HepG2 (cell line): ENCODE results near the gene ALG8. TPM values are rescaled to one million over a fixed set of nuclear protein-coding genes. Genes with fewer than 3 reads are reported as not detected.

Experiments
- ATAC-seq: fragments of 200-7000 bp; cut with Tn5 transposase; 3 replicates; pipeline ENCODE4 v1.9.1; 2020; ENCODE audit warnings: mild to moderate bottlenecking, moderate library complexity
- BruUV-seq: library from RNA; stranded (reverse); fragments of 400-500 nt; replicated peaks from 2 replicates; lab custom pipeline; 2021; lab: Mats Ljungman, UMichigan
- CTCF ChIA-PET: fragments of 300-600 bp; formaldehyde crosslinking; extraction: SDS; loops from one replicate; lab custom pipeline; 2021; ENCODE audit warnings: low total read pairs, inconsistent platforms, low intra/inter-chr PET ratio; lab: Yijun Ruan, JAX
- POLR2A ChIA-PET: fragments of 350-600 bp; sonication (Branson Sonifier 250); formaldehyde crosslinking; loops from one replicate; lab custom pipeline; 2020; ENCODE audit warnings: antibody characterized with exemption, inconsistent platforms; lab: Yijun Ruan, JAX
- DNase-seq: peaks from one replicate; pipeline ENCODE4 v3.0.0-alpha.2; 2015; ENCODE audit warnings: low spot score
- FAIRE-seq: peaks from 3 replicates; lab custom pipeline; 2011; peaks lifted over from hg19 to GRCh38; lab: Jason Lieb, UNC
- H2AFZ ChIP-seq: one replicate; pipeline ENCODE4 v1.6.1; 2011; ENCODE audit warnings: low read length, inconsistent platforms
- H3K27ac ChIP-seq: fragments of 300-600 bp; 3 replicates; pipeline ENCODE4 v1.8.0; 2011; ENCODE audit warnings: mixed run types, mild to moderate bottlenecking, mixed read lengths, low read length, inconsistent platforms; ENCODE audit not compliant: insufficient read depth; ENCODE audit errors: extremely low read length
- H3K27me3 ChIP-seq, 2 experiments: fragments of 200-600 bp in 1 of 2; 2 replicates in 1 of 2; 3 replicates in 1 of 2; pipeline versions ENCODE4 v1.6.0 to v1.8.0; 2011; ENCODE audit warnings: low read length in 2 of 2, mild to moderate bottlenecking in 2 of 2, moderate library complexity in 2 of 2, inconsistent platforms in 1 of 2; ENCODE audit not compliant: insufficient read depth in 2 of 2, control insufficient read depth in 1 of 2
- H3K36me3 ChIP-seq, 2 experiments: fragments of 200-600 bp in 1 of 2; replicated peaks in 1 of 2; 2 replicates in 1 of 2; 3 replicates in 1 of 2; pipeline versions ENCODE4 v1.5.1 to v1.8.0; 2011; ENCODE audit warnings: low read length in 2 of 2, inconsistent platforms in 1 of 2; ENCODE audit not compliant: insufficient read depth in 2 of 2, control insufficient read depth in 1 of 2
- H3K4me1 ChIP-seq: 2 replicates; pipeline ENCODE4 v1.5.1; 2012; ENCODE audit warnings: low read length, inconsistent platforms; ENCODE audit not compliant: insufficient read depth
- H3K4me2 ChIP-seq: 2 replicates; pipeline ENCODE4 v1.6.0; 2011; ENCODE audit warnings: low read depth, low read length, inconsistent platforms
- H3K4me3 ChIP-seq, 3 experiments: fragments of 200-600 bp in 1 of 3; sonication (generic), shearing (Covaris generic) in 1 of 3; replicated peaks in 1 of 3; 2 replicates each; pipeline ENCODE4 v1.5.1; 2011 to 2016; ENCODE audit warnings: low read length in 3 of 3, inconsistent platforms in 2 of 3, low read depth in 2 of 3, mild to moderate bottlenecking in 2 of 3, control low read depth in 1 of 3, mixed read lengths in 1 of 3; ENCODE audit not compliant: insufficient read depth in 1 of 3
- H3K79me2 ChIP-seq: one replicate; pipeline ENCODE4 v1.6.1; 2011; ENCODE audit warnings: low read length, inconsistent platforms; ENCODE audit not compliant: insufficient read depth
- H3K9ac ChIP-seq: 2 replicates; pipeline ENCODE4 v1.6.0; 2011; ENCODE audit warnings: mild to moderate bottlenecking, low read depth, low read length, inconsistent platforms; ENCODE audit not compliant: insufficient read depth
- H3K9me3 ChIP-seq: 2 replicates; pipeline ENCODE4 v1.5.1; 2012; ENCODE audit warnings: mild to moderate bottlenecking, low read length
- H4K20me1 ChIP-seq: 2 replicates; pipeline ENCODE4 v1.6.0; 2011; ENCODE audit warnings: inconsistent platforms, mild to moderate bottlenecking, low read length, moderate library complexity; ENCODE audit not compliant: insufficient read depth
- MXD4 ChIP-seq: IDR thresholded peaks from 2 replicates; pipeline ENCODE4 v1.6.1; 2016; ENCODE audit warnings: mild to moderate bottlenecking, missing biosample characterization, missing genetic modification reagents
- SMARCC2 ChIP-seq: fragments of 450-650 bp; IDR thresholded peaks from 2 replicates; pipeline ENCODE4 v1.6.1; 2017; ENCODE audit warnings: antibody characterized with exemption, mild to moderate bottlenecking
- ZNF546 ChIP-seq: sonication (generic); formaldehyde crosslinking; conservative IDR thresholded peaks from 2 replicates; pipeline ENCODE4 v1.8.1; 2023; ENCODE audit warnings: mild to moderate bottlenecking, missing genetic modification reagents
- ZNF768 ChIP-seq: sonication (generic); formaldehyde crosslinking; IDR thresholded peaks from 2 replicates; pipeline ENCODE4 v1.4.0; 2020; ENCODE audit warnings: missing genetic modification reagents
- WGBS: methylation state at CpG from one replicate; pipeline ENCODE4 v1.1.6; 2017; ENCODE audit warnings: low lambda C conversion rate; 5-methylcytosine and 5-hydroxymethylcytosine counted together
- in situ Hi-C: cut with HindIII; loops from 2 replicates; pipeline ENCODE4 v1.10.0; 2017; ENCODE audit warnings: low pct_unique_long_range_greater_than_20kb; ENCODE audit not compliant: extremely low pct_ligation_motif_present
- intact Hi-C: fragments of 100-400 bp; cut with micrococcal nuclease; formaldehyde crosslinking; loops from one replicate; pipeline ENCODE4 v1.10.0; 2022; ENCODE audit not compliant: unreplicated experiment
- polyA plus RNA-seq, 8 experiments: library from polyadenylated mRNA; depleted of rRNA in 3 of 8; stranded (reverse) in 7 of 8; unstranded in 1 of 8; fragments of >200 nt; fragmentation: Illumina TruSeq in 4 of 8; extraction: Trizol in 4 of 8; gene quantifications; 2 replicates each; pipeline versions ENCODE4 v1.2.1 to v1.2.3, GENCODE V29; 2011 to 2016; ENCODE audit warnings: low read depth in 4 of 8, missing spikeins in 1 of 8, mixed read lengths in 1 of 8; ENCODE audit not compliant: insufficient read depth in 1 of 8
- total RNA-seq, 5 experiments: library from RNA; depleted of rRNA; stranded (reverse); fragments of >200 nt; fragmentation: Illumina TruSeq; extraction: Trizol; gene quantifications; 2 replicates each; pipeline ENCODE4 v1.2.3, GENCODE V29; 2016; ENCODE audit warnings: low read depth in 1 of 5
- TF ChIP-seq, protein P1 (sequence below): IDR thresholded peaks from 2 replicates; pipeline ENCODE4 v1.6.1; 2012; ENCODE audit warnings: inconsistent platforms
- TF ChIP-seq, protein P2 (sequence below): sonication (generic); formaldehyde crosslinking; IDR thresholded peaks from 2 replicates; pipeline ENCODE4 v1.4.0; 2020; ENCODE audit warnings: missing genetic modification reagents, low read depth, mild to moderate bottlenecking, borderline replicate concordance
- TF ChIP-seq, protein P3 (sequence below): sonication (generic); formaldehyde crosslinking; IDR thresholded peaks from 2 replicates; pipeline ENCODE4 v1.4.0; 2020; ENCODE audit warnings: missing genetic modification reagents

ALG8 gene
- total and polyA plus RNA-seq, 2 of the 13 experiments (the other 11 are each of a cell fraction or from before 2014, with no cell fraction given) = 75.8 to 88.0 TPM

GRCh38 chr11:78158987-78159652 lies 19.7 kb upstream of the ALG8 start:
- Histone ChIP-seq H4K20me1 (no peaks in the 10 kb centered on the region), H3K9me3 (no peaks in the 10 kb centered on the region), H3K4me2 (no peak overlapping the region; the same call in 1 of the 2 replicates), H2AFZ (no peak overlapping the region), H3K27ac (no peak overlapping the region), H3K79me2 (no peaks in the 10 kb centered on the region), H3K27me3 (no peaks in the 10 kb centered on the region), H3K4me3 (no peak overlapping the region), H3K9ac (no peak overlapping the region), H3K36me3 (no peaks in the 10 kb centered on the region; a peak in 1 of 5 replicates), H3K4me1 (peaks cover 69% of the 10 kb centered on the region)
- TF ChIP-seq, protein P1, sequence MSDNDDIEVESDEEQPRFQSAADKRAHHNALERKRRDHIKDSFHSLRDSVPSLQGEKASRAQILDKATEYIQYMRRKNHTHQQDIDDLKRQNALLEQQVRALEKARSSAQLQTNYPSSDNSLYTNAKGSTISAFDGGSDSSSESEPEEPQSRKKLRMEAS = no peak
- TF ChIP-seq MXD4 (CRISPR knock-in tag) (no peak), ZNF768 (CRISPR knock-in tag) (peak; percentile 72; the same call in 1 of the 2 replicates), ZNF546 (no peak), SMARCC2 (no peak)
- TF ChIP-seq, protein P2, sequence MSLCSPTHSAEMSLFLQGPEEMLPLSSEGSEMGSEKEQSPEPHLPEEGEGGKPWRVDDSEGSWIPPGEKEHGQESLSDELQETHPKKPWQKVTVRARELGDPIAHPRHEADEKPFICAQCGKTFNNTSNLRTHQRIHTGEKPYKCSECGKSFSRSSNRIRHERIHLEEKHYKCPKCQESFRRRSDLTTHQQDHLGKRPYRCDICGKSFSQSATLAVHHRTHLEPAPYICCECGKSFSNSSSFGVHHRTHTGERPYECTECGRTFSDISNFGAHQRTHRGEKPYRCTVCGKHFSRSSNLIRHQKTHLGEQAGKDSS (CRISPR knock-in tag) = no peak
- TF ChIP-seq, protein P3, sequence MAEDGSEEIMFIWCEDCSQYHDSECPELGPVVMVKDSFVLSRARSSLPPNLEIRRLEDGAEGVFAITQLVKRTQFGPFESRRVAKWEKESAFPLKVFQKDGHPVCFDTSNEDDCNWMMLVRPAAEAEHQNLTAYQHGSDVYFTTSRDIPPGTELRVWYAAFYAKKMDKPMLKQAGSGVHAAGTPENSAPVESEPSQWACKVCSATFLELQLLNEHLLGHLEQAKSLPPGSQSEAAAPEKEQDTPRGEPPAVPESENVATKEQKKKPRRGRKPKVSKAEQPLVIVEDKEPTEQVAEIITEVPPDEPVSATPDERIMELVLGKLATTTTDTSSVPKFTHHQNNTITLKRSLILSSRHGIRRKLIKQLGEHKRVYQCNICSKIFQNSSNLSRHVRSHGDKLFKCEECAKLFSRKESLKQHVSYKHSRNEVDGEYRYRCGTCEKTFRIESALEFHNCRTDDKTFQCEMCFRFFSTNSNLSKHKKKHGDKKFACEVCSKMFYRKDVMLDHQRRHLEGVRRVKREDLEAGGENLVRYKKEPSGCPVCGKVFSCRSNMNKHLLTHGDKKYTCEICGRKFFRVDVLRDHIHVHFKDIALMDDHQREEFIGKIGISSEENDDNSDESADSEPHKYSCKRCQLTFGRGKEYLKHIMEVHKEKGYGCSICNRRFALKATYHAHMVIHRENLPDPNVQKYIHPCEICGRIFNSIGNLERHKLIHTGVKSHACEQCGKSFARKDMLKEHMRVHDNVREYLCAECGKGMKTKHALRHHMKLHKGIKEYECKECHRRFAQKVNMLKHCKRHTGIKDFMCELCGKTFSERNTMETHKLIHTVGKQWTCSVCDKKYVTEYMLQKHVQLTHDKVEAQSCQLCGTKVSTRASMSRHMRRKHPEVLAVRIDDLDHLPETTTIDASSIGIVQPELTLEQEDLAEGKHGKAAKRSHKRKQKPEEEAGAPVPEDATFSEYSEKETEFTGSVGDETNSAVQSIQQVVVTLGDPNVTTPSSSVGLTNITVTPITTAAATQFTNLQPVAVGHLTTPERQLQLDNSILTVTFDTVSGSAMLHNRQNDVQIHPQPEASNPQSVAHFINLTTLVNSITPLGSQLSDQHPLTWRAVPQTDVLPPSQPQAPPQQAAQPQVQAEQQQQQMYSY (CRISPR knock-in tag) = no peak
- in situ Hi-C loops = no loop called here
- ChIA-PET POLR2A (interaction anchor here (1.3 kb wide), 1 partner anchor 12 kb away, joined by 3 read pairs; no protein-coding TSS in a partner anchor), CTCF (no interaction called here)
- intact Hi-C loops = loop anchor here (1.0 kb wide), 1 partner anchor 49 kb away; no protein-coding TSS in a partner anchor
- FAIRE-seq (no peak), DNase-seq (no peak), ATAC-seq (no peak)
- WGBS = 69% methylated on average over 6 of the region's 6 CpGs
- BruUV-seq = no TSS peak
